Lung (tissue), 12 donors: ENCODE results near the gene TAF8. TPM values are rescaled to one million over a fixed set of nuclear protein-coding genes. Genes with fewer than 3 reads are reported as not detected.

Experiments used
- ATAC-seq: fragments of 200-7000 bp; cut with Tn5 transposase; one replicate; pipeline ENCODE4 v1.9.1; 2020; ENCODE audit warnings: moderate number of reproducible peaks; ENCODE audit not compliant: insufficient read depth, low FRiP score
- DNase-seq, 3 donors: peaks; one replicate each; pipeline ENCODE4 v3.0.0-alpha.2; 2013 to 2017
- H3K27ac ChIP-seq, 2 donors: one replicate each; pipeline ENCODE4 v1.5.1; 2013; ENCODE audit warnings: mild to moderate bottlenecking in 2 of 2, moderate library complexity in 2 of 2, control low read depth in 1 of 2, inconsistent platforms in 1 of 2, low read depth in 1 of 2, low read length in 1 of 2
- H3K27me3 ChIP-seq, 3 donors: one replicate each; pipeline ENCODE4 v1.5.1; 2013; ENCODE audit warnings: low read length in 2 of 3; ENCODE audit not compliant: control insufficient read depth in 3 of 3, insufficient read depth in 3 of 3
- H3K36me3 ChIP-seq, 4 donors: one replicate each; pipeline ENCODE4 v1.5.1; 2013; ENCODE audit warnings: low read length in 4 of 4, mild to moderate bottlenecking in 1 of 4, moderate library complexity in 1 of 4; ENCODE audit not compliant: control insufficient read depth in 4 of 4, insufficient read depth in 4 of 4
- H3K4me1 ChIP-seq, 5 donors: one replicate each; pipeline ENCODE4 v1.5.1; 2013; ENCODE audit warnings: low read length in 5 of 5, mild to moderate bottlenecking in 2 of 5, moderate library complexity in 1 of 5; ENCODE audit not compliant: control insufficient read depth in 5 of 5, insufficient read depth in 5 of 5
- H3K4me3 ChIP-seq: one replicate; pipeline ENCODE4 v1.5.1; 2013; ENCODE audit warnings: mild to moderate bottlenecking, control low read depth, moderate library complexity
- H3K9ac ChIP-seq, 2 donors: one replicate each; pipeline ENCODE4 v1.5.1; 2013; ENCODE audit warnings: low read length in 2 of 2, control low read depth in 1 of 2; ENCODE audit not compliant: insufficient read depth in 1 of 2
- H3K9me3 ChIP-seq, 4 donors: one replicate each; pipeline ENCODE4 v1.5.1; 2013; ENCODE audit warnings: low read length in 3 of 4, mild to moderate bottlenecking in 1 of 4, moderate library complexity in 1 of 4; ENCODE audit not compliant: control insufficient read depth in 4 of 4, insufficient read depth in 3 of 4
- WGBS, 2 donors: extraction: QIAGEN DNeasy Blood & Tissue Kit; methylation state at CpG; one replicate each; pipeline ENCODE4 v1.1.7; 2013; 5-methylcytosine and 5-hydroxymethylcytosine counted together
- polyA plus RNA-seq, 2 donors: library from polyadenylated mRNA; stranded (reverse); fragments of 200-250 nt; gene quantifications; one replicate each; pipeline ENCODE4 v1.2.1, GENCODE V29; 2013
- total RNA-seq, 2 donors: library from RNA; depleted of rRNA in 1 of 2; stranded (reverse); fragments of >200 nt in 1 of 2; gene quantifications; one replicate each; pipeline ENCODE4 v1.2.1, GENCODE V29; 2014 to 2021
- TF ChIP-seq, protein P1 (sequence below): IDR thresholded peaks from 2 replicates; pipeline ENCODE4 v1.5.1; 2012; ENCODE audit warnings: mild to moderate bottlenecking; ENCODE audit errors: control extremely low read depth, extremely low read depth
- donor health status: control.
- donor health status: control.
- donor health status: Bipolar disorder and iron deficiency.
- donor health status: healthy.
- donor health status: DM: yes; HTN: yes; CAD: no.

Gene TAF8
- total and polyA plus RNA-seq, 4 donors = 14.0 to 26.7 (median 17.0) TPM

DNA sequence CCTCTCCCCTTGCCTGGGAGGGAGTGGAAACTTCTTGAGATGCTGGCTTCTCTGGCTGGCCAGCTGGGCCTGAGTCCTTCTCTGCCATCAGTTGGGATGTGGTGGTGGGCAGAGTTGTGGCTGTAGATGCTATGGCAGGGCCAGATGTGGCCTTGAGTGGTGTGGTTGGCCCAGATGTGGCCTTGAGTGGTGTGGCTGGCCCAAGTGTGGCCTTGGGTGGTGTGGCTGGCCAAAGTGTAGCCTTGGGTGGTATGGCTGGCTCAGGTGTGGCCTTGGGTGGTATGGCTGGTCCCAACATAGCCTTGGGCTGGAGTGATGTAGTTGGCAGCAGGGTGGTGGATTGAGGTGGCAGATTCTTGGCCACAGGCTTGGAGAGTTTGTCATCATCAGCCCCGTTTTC lies 55.4 kb downstream of the TAF8 start:
- Histone ChIP-seq H3K4me3 (no peak overlapping the region), H3K27me3 (no peaks in the 10 kb centered on the region), H3K9me3 (peaks cover 0 to 2% (median 0%) of the 10 kb centered on the region in 4 donors), H3K9ac (no peak overlapping the region), H3K4me1 (peaks cover 0 to 9% (median 0%) of the 10 kb centered on the region in 5 donors), H3K27ac (no peak overlapping the region), H3K36me3 (no peaks in the 10 kb centered on the region)
- ATAC-seq (no peak), DNase-seq (no peak)
- TF ChIP-seq, protein P1, sequence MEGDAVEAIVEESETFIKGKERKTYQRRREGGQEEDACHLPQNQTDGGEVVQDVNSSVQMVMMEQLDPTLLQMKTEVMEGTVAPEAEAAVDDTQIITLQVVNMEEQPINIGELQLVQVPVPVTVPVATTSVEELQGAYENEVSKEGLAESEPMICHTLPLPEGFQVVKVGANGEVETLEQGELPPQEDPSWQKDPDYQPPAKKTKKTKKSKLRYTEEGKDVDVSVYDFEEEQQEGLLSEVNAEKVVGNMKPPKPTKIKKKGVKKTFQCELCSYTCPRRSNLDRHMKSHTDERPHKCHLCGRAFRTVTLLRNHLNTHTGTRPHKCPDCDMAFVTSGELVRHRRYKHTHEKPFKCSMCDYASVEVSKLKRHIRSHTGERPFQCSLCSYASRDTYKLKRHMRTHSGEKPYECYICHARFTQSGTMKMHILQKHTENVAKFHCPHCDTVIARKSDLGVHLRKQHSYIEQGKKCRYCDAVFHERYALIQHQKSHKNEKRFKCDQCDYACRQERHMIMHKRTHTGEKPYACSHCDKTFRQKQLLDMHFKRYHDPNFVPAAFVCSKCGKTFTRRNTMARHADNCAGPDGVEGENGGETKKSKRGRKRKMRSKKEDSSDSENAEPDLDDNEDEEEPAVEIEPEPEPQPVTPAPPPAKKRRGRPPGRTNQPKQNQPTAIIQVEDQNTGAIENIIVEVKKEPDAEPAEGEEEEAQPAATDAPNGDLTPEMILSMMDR = no peak
- 90 to 92% methylated on average over 1 of the region's 1 CpG for WGBS, 2 donors

DNA sequence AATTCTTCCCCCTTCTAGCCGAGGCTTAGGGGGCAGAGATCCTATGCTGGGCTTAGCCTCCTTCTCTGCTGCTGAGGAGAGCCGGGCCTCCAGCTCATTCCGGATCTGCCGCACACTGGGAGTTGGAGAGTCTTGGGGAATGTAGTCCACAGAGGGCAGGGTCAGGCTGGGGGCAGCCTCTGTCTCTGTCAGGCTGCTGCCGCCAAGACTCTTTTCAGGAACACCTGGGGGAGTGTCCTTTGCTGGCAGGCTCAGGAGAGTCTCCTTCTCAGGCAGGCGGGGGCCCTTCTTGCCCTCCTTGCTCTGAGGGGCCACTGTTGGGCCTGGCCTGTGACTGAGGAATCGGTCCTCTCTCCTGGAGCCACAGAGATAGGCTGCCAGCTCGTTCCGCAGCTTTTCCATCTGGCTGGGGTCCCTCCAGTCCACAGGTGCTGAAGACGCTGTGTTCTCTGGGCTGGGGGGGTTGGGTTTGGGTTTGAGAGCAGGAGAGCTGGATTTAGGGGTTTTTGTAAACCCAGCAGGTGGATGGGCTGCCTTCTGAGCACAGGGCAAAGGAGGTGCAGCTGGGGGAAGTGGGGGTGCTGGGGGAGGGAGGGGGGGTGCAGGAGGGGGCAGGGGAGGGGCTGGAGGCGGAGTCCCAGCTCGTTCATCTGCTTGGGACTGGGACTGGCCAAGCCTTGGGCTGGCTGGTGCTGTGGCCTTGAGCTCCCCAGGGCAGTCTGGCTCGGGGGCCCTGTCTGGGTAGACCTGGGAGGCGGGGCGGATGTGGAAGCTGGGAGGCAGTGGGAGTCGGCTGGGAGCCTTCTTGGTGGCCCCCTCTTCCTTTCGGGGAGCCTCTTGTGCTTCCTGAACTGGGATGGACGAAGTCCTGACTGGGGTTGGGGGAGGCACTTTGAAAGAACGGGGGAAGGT lies 56.0 kb downstream of the TAF8 start:
- peaks cover 0 to 2% (median 0%) of the 10 kb centered on the region in 4 donors for H3K9me3 ChIP-seq
- no peak overlapping the region for H3K4me3 ChIP-seq
- 82 to 84% methylated on average over 17 to 19 of the region's 19 CpGs for WGBS, 2 donors
- no peak overlapping the region for H3K9ac ChIP-seq
- ATAC-seq = no peak
- peaks cover 0 to 9% (median 0%) of the 10 kb centered on the region in 5 donors for H3K4me1 ChIP-seq
- H3K27ac ChIP-seq = no peak overlapping the region
- H3K27me3 ChIP-seq = no peaks in the 10 kb centered on the region
- DNase-seq = peak; percentile 20 to 53 (median 38)
- TF ChIP-seq, protein P1 = no peak
- no peaks in the 10 kb centered on the region for H3K36me3 ChIP-seq

DNA sequence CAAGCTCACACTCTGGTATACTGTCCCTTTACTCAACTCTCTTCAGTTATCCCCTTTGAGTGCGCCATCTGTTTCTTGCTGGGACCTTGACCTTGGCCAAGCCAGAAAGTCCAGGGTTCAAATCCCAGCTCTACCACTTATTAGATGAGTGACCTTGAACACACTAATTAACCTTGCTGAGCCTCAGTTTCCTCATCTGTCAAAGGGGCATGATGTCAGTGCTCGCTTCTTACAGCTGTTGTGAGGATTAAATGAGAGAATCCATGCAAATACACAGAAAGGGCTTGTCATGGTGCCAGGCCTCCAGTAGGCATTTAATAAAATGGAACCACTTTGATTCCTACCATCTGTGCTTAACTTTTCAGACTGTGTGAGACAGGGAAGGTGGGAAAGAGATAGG lies 57.7 kb downstream of the TAF8 start:
- 98% methylated on average over 2 of the region's 2 CpGs for WGBS, 2 donors
- no peak for ATAC-seq
- H3K27ac ChIP-seq = no peak overlapping the region
- H3K36me3 ChIP-seq = no peaks in the 10 kb centered on the region
- H3K4me3 ChIP-seq = no peak overlapping the region
- DNase-seq = no peak
- H3K27me3 ChIP-seq = no peaks in the 10 kb centered on the region
- H3K9ac ChIP-seq = no peak overlapping the region
- peaks cover 0 to 2% (median 0%) of the 10 kb centered on the region in 4 donors for H3K9me3 ChIP-seq
- peaks cover 0 to 8% (median 0%) of the 10 kb centered on the region in 5 donors for H3K4me1 ChIP-seq
- TF ChIP-seq, protein P1 = no peak
